ENCODE results near the gene NCOA5.
"Not testable (repeated sequence)": the region's sequence is repeated elsewhere in the genome, so short reads cannot be mapped to it uniquely, and the experiment has no call there.

Gene NCOA5

DNA sequence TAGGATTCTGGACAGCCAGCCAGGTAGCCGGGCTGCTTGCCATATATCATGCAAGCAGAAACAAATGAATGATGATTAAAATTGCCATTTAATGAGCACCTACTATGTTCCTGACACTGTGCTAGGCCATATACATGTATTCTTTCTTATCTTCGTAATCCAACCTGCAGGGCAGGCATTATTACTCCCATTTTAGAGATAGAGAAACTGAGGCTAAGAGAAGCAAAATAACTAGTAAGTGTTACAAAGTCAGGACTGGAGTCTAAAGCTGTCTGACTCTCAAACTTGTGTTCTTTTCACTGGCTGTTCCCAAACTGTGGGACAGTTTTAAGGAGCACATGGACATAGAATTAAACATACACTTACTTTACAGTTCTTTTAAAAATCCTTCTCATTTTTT is 30.4 kb upstream of the NCOA5 start:
- no peak for DNase-seq (ENCODE audit: low read depth in 2 of 2)

DNA sequence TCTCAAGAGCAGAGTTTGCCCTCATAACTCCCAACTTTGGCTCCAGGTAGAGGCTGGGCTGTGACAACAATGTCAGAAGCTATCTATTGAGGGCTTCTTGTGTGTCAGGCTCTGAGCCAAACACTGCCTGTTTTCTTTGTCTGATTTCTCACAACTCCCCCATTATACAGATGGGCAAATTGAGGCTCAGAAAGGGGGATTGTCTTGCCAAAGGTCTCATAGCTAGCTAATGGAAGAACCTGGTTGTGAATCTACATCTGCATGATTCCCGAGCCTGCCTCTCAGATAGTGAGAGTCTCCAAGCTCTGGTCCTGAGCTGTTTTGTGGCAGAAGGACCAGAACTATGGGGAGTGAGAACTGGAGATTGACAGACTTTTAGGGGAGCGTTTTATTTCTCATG is 29.8 kb upstream of the NCOA5 start:
- no peak for DNase-seq (ENCODE audit: low read depth in 2 of 2)

DNA sequence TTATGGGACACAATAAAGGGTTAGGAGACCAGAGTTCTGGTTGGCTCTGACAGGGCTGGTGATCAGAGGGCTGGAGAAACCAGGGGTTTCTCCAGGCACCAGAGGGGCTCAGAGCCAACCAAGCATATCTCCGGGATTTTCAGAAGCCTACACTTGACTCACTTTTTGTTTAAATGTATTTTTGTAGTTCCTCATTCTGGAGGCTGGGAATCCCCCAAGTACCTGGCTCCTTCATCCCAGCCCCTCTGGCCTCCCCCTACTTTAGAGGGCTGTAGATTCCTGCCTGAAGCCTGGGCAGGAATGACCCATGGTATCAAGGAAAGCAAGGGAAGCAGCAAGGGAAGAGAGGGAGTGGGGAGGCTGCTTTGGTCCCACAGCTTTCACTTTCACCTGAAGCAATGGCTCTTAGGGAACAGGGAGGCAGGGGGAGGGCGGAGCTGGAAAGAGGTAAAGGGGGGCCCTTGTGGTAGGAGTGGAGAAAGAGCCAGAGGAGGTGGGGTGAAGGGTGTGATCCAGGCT is 29.3 kb upstream of the NCOA5 start:
- no peak for DNase-seq (ENCODE audit: low read depth in 2 of 2)

DNA sequence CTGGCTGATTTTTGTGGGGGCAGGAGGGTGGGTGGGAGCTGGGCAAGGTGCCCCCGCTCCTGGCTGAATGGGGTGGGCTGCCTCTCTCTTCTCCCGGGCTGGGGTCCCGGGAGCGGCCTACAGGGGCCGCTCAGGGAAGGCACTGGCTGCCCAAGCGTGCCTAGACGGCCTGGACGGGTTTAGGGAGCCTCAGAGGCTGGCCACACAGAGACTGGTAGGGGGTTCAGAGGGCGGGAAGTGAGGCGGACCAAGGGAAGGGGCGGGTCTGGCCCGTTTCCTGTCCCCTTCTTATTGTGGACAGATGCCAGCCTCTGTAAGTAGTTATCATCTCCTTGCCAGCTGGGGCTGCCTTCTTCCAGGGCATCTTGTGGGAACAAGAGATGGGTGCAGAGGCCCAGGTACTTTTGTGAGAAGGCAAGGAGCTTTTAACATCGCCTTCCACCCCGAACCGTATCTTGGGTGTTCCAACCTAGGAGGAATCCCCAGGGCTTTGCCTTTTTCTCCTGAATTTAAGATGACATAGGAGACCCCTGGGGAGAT is 28.8 kb upstream of the NCOA5 start:
- no peak for DNase-seq (ENCODE audit: low read depth in 2 of 2)

DNA sequence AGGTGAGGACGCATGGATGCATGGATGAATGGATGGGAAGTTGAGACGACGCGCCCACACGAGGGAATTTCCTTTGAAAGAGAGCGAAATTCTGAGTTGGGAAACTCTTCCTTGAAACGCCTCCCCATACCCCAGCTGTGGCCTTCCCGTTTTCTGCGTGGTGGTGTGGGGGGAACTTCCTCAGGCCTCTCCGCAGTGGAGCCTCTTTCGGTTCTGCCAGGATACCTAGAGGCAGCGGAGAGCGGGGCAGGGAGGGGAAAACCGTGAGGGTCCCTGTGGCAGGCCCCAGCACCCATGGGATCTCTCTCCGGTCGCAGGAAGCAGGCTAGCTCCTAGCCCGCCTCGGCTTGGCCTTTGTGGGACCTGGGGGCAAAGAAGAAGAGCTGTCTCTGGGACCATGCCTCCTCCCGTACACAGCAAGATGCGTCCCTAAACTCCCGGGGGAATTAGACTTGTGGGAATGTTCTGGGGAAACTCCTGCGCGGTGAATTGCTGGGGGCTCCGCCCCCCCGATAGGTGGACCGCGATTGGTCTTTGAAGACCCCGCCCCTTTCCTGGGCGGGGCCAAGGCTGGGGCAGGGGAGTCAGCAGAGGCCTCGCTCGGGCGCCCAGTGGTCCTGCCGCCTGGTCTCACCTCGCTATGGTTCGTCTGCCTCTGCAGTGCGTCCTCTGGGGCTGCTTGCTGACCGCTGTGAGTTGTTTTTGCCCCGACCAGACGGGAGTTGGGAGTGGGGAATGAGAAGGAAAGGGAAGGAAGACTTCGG is 28.1 kb upstream of the NCOA5 start, which contains the start of gene CD40:
CD40 (plus strand) TSS at position 611 of the 764 bp plus-strand sequence; CDS start at position 641, 30 bp downstream.
- DNase-seq (ENCODE audit: low read depth in 2 of 2), result peak; percentile 57 to 62

DNA sequence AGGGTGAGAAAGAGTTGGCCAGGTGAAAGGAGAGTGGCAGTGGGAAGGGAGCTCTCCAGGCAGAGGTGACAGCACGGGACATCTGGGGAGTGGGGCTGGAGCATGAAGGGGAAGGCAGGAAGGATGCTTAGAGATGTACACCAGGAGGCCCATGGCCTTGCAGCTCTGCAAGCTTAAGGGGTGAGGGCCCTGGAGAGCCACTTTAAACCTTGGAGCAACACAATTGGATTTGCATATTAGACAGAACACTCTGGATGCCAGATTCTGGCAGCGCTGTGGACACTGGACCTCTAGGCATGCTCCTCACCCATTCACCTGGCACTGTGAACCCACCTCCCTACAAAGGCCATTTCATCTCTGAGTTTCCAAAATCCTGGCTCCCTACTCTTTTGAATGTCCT is 24.7 kb upstream of the NCOA5 start:
- no peak for DNase-seq (ENCODE audit: low read depth in 2 of 2)

DNA sequence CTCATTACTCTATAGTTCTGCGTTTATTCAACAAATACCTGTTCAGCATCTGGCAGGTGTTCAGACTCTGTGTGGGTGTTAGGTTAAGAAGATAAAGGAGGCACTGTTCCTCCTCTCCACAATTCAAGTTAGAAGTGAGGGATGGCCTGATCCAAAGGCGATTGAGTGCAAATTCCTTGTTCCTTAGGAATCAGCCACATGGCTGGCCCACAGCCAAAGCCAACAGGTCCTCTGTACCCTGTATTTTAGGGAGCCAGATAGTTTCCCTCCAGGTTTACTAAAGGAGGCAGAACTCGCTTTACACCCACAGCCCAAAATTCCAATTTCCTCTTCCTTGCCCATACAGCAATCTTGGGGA is 23.3 kb upstream of the NCOA5 start:
- no peak for DNase-seq (ENCODE audit: low read depth in 2 of 2)

DNA sequence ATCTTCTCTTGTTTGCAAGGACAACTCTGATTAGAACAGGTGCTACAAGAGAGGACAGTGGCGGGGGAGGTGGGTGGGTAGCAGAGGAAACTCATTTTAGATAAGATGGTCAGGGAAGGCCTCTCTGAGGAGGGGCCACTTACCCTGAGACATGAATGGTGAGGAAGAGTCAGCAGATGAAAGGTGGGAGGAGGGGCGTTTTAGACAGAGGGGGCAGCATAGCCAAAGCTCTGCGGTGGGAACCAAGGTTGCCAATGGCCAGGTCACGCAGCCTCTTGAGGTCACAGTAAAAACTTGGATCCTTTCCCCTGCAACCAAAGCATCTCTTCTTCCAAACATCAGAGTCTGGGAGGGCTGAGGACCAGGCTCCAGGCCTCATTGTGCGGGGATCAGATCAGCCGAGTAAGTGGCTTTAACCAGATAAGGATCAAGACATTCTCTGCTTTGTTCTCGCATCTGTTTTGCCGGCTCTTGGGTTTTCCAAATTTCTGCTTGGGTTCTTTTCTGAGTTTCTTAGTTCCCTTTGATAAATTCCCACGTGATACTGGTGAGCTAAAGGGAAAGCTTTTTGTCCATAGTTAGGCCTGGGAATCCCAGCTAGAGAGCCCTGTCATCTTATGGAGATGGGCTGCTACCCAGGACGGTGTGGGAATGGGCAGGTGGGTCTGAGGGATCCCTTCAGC is 22.8 kb upstream of the NCOA5 start:
- no peak for DNase-seq (ENCODE audit: low read depth in 2 of 2)

DNA sequence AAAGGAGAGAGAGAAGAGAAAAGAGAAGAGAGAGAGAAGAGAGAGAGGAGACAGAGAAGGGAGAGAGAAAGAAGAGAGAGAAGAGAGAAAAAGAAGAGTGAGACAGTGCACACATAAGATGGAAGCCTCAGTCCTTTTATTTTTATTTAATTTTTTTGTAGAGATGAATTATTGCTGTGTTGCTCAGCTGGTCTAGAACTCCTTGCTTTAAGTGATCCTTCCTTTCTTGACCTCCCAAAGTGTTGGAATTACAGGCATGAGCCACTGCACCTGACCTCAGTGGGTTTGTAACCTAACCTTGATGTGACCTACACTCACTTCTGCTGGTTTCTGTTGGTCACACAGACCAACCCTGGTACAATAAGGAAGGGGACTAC is 22.1 kb upstream of the NCOA5 start:
- DNase-seq (ENCODE audit: low read depth in 2 of 2), result no peak

DNA sequence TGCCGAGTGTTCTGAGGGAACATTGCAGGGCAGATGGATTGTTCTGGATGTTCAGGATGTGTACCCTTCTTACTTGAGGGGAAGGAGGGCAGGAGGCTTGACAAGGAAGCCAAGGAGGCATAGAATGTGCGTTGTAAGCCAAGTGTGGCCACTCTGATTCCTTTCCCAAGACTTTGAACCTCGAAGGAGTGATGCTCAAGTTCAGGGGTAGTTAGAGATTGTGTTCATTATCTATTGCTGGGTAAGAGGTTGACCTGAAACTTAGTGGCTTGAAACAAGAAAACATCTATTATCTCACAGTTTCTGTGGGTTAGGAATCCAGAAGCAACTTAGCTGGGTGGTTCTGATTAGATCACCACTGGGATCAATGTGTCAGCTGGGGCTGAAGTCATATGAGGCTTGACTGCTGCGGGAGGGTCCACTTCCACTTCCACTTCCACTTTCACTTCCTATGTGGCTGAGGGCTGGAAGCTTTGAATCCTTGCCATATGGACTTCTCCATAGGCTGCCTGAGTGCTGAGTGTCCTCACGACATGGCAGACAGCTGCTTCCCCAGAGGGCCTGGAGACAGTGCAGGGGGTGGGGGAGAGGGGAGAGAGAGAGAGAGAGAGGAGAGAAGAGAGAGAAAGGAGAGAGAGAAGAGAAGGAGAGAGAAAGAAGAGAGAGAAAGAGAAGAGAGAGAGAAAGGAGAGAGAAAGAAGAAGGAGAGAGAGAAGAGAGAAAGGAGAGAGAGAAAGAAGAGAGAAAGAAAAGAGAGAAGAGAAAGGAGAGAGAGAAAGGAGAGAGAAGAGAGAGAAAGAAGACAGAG is 21.5 kb upstream of the NCOA5 start:
- DNase-seq (ENCODE audit: low read depth in 2 of 2), result peak in 1 of 2 donors; percentile 38

DNA sequence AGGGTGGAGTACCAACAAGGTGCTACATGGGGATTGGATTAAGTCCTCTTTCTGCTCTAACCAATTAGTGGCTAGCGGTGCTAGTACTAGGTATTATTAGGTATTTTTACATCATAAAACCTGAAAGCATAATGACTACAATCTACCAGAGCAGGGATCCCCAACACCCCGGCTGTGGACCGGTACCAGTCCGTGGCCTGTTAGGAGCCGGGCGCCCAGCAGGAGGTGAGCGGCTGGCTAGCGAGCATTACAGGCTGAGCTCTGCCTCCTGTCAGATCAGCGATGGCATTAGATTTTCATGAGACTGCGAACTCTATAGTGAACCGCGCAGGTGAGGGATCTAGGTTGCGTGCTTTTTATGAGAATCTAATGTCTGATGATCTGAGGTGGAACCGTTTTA is 19.2 kb upstream of the NCOA5 start:
- no peak for DNase-seq (ENCODE audit: low read depth in 2 of 2)

DNA sequence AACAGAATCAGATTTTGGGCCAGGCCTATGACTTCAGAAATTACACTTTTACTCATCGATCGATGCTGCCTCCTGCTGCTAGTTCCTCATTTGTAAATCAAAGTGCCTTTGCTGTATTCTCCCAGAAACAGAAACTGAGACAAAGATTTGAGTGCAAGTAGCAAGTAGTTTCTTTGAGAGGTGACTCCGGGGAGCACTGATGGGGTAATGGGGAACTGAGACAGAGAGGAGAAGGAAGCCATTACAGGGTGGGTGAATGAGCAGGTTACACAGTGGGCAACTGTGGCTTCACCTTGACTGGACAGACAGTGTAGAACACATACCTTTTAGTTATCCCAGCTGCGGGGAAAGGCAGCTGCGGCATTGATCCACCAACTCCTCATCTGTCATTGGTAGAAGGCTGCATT is 18.7 kb upstream of the NCOA5 start:
- DNase-seq (ENCODE audit: low read depth in 2 of 2), result no peak

DNA sequence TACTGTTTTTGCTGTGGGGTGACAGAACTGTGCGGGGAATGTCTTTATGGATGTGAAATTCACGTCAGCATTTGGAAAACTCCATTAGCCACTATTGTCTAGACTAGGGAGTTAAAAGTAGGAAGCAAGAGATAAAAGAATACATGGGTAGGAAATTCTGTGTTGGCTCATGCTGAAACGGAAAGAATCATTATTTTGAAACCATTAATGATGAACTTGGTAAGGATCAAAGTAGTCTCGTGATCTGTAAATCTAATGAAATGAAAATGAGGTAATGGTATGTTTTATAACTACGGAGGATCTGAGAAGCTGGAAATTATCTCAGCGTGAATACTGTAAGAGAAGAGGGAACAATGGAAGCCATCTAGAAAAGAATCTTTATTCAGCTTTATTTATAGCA is 17.3 kb upstream of the NCOA5 start:
- no peak for DNase-seq (ENCODE audit: low read depth in 2 of 2)

DNA sequence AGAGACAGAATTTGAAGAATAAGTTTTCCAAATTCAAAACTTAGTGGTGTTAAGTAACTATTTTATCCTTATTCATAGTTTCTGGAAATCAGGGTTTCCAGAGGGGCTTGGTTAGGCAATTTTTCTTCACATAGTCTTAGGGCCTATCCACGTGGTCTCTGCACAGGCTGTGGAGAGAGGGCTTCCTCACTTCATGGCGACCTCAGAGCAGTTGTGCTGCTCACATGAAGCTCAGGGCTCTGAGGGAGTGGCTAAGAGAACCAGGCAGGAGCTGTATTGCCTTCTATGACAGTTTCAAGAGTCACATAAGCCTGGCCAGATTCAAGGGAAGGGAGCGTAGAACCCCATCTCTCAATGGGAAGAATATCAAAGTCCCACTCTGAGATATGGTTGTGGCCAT is 14.5 kb upstream of the NCOA5 start:
- DNase-seq (ENCODE audit: low read depth in 2 of 2), result no peak

DNA sequence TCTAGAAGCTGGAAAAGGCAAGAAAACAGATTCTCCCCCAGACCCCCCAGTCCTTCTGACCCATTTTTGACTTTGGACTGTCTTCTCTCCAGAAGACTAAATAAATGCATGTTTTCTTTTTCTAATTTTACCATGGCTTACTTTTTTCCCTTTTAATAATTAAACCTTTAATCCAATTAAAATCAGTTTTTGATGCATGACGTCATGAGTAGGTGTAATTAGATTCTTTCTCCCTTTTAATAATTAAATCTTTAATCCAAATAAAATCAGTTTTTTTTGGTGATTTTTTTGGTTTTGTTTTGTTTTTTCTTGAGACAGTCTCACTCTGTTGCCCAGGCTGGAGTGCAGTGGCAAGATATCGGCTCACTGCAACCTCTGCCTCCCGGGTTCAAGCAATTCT is 13.2 kb upstream of the NCOA5 start:
- DNase-seq (ENCODE audit: low read depth in 2 of 2), result no peak

DNA sequence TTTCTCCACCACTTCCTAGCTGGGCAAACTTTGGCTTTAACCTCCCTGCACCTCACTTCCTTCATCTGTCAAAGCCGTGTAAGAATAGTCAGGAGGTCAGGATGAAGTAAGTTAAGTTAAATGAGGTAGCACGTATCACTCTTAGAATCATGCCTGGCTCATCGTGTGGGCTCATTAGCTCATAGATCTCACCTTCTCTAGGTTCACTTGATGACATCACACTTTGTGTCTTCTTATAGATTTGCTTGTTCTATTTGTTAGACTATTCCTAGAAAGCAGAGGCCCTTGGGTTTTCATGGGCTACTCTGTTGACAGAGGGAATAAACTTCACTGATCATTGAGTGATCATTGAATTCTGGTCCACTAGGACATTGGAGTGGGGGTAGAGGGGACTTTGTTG is 12.2 kb upstream of the NCOA5 start:
- no peak for DNase-seq (ENCODE audit: low read depth in 2 of 2)

DNA sequence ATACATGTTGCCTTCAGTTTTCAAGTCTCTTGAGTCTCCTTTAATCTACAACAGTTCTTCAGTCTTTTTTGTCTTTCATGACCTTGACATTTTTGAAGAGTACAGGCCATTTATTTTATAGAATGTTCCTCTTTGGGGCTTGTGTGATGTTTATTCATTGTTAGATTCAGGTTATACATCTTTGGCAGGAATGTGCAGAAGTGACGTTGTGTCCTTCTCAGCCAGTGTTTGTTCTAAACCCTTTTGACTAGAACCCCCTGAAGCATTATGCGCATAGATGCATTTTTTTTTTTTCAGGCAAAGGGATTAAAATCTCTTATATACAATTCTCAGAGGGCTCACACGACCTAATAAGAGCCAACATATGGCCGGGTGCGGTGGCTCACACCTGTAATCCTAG is 11.2 kb upstream of the NCOA5 start:
- DNase-seq (ENCODE audit: low read depth in 2 of 2), result no peak

DNA sequence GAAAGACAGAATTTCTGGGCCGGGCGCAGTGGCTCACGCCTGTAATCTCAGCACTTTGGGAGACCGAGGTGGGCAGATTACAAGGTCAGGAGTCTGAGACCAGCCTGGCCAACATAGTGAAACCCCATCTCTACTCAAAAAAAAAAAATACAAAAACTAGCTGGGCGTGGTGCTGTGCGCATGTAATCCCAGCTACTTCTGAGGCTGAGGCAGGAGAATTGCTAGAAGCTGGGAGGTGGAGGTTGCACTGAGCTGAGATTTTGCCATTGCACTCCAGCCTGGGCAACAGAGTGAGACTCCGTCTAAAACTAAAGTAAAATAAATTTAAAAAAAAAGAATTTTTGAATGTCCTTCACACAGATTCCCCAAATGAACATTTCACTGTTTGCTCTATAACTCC is 10.7 kb upstream of the NCOA5 start:
- not testable (repeated sequence) for DNase-seq (ENCODE audit: low read depth in 2 of 2)

DNA sequence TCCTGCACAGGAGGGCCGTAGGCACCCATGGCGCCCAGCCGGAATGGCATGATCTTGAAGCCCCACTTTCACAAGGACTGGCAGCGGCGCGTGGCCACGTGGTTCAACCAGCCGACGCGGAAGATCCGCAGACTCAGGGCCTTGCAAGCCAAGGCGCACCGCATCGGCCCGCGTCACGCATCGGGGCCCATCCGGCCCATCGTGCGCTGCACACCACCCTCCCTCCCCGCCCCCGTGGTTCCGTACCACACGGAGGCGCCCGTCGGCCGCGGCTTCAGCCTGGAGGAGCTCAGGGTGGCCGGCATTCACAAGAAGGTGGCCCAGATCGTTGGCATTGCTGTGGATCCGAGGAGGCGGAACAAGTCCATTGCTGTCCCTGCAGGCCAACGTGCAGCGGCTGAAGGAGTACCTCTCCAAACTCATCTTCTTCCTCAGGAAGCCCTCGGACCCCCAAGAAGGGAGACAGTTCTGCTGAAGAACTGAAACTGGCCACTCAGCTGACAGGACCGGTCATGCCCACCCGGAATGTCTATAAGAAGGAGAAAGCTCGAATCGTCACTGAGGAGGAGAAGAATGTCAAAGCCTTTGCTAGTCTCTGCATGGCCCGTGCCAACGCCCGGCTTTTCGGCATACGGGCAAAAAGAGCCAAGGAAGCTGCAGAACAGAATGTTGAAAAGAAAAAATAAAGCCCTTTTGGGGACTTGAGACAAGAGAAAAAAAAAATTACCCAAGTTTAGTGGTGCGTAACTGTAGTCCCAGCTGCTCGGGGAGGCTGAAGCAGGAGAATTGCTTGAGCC is 9.9 kb upstream of the NCOA5 start:
- no peak for DNase-seq (ENCODE audit: low read depth in 2 of 2)

DNA sequence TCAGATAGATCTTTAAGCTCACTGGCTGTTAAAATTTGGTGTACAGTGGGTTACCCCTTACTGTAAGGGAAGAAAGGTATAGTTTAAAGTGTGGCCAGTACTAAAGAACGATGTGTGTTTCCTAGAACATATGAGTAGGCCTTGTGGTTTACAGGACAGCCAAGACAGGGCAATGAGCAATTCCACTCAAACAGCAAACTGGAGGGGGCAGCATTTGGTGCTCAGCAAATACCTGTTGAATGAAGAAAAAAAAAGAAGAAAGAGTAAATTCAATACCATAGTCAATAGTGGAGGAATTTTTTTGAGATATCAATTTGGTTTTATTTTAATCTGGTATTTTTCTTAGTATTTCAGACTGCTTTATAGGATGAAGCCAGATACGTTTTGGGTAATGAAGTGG is 3.8 kb upstream of the NCOA5 start:
- no peak for DNase-seq (ENCODE audit: low read depth in 2 of 2)

Data from stimulated activated CD4-positive, alpha-beta T cell treated with anti-CD3 and anti-CD28 coated beads, Interleukin-4, amount 100 ng/mL, for 48 hours (primary cell).